Glutamatergic neuron (in vitro differentiated cells): ENCODE data around the gene ZNF296. TPM values are rescaled to one million over a fixed set of nuclear protein-coding genes. Genes with fewer than 3 reads are reported as not detected.

Experiments
- DNase-seq: peaks from one replicate; pipeline ENCODE4 v3.0.0; 2022
- H3K27ac Mint-ChIP-seq: one replicate; pipeline ENCODE4 v1.8.0; 2020; ENCODE audit warnings: mild to moderate bottlenecking, mixed read lengths, inconsistent platforms; ENCODE audit not compliant: unreplicated experiment
- H3K27me3 Mint-ChIP-seq: one replicate; pipeline ENCODE4 v1.8.0; 2020; ENCODE audit warnings: mild to moderate bottlenecking, moderate library complexity, mixed read lengths, inconsistent platforms; ENCODE audit not compliant: unreplicated experiment
- H3K36me3 Mint-ChIP-seq: one replicate; pipeline ENCODE4 v1.8.0; 2020; ENCODE audit warnings: mild to moderate bottlenecking, mixed read lengths, inconsistent platforms; ENCODE audit not compliant: unreplicated experiment
- H3K4me1 Mint-ChIP-seq: one replicate; pipeline ENCODE4 v1.8.0; 2020; ENCODE audit warnings: mild to moderate bottlenecking, low read depth, mixed read lengths, inconsistent platforms; ENCODE audit not compliant: unreplicated experiment
- H3K4me3 Mint-ChIP-seq: one replicate; pipeline ENCODE4 v1.8.0; 2020; ENCODE audit warnings: mild to moderate bottlenecking, mixed read lengths, inconsistent platforms; ENCODE audit not compliant: unreplicated experiment
- H3K9me3 Mint-ChIP-seq: one replicate; pipeline ENCODE4 v1.8.0; 2020; ENCODE audit warnings: mild to moderate bottlenecking, moderate library complexity, mixed read lengths, inconsistent platforms; ENCODE audit not compliant: unreplicated experiment
- total RNA-seq: library from RNA; stranded (reverse); fragmentation: NEBNext Ultra II Directional; extraction: Animal tissue kit (Norgen Biotek cat#: 25700); gene quantifications from one replicate; pipeline ENCODE4 v1.2.1, GENCODE V29; 2021; ENCODE audit not compliant: unreplicated experiment
- TF ChIP-seq, protein P1 (sequence below): fragments of 200-600 bp; sonication (generic); IDR thresholded peaks from one replicate; pipeline ENCODE4 v1.5.0; 2021; ENCODE audit not compliant: partially characterized antibody, unreplicated experiment

The ZNF296 gene
- total RNA-seq, 1 donor from 2014 or later: 6.3 TPM

DNA sequence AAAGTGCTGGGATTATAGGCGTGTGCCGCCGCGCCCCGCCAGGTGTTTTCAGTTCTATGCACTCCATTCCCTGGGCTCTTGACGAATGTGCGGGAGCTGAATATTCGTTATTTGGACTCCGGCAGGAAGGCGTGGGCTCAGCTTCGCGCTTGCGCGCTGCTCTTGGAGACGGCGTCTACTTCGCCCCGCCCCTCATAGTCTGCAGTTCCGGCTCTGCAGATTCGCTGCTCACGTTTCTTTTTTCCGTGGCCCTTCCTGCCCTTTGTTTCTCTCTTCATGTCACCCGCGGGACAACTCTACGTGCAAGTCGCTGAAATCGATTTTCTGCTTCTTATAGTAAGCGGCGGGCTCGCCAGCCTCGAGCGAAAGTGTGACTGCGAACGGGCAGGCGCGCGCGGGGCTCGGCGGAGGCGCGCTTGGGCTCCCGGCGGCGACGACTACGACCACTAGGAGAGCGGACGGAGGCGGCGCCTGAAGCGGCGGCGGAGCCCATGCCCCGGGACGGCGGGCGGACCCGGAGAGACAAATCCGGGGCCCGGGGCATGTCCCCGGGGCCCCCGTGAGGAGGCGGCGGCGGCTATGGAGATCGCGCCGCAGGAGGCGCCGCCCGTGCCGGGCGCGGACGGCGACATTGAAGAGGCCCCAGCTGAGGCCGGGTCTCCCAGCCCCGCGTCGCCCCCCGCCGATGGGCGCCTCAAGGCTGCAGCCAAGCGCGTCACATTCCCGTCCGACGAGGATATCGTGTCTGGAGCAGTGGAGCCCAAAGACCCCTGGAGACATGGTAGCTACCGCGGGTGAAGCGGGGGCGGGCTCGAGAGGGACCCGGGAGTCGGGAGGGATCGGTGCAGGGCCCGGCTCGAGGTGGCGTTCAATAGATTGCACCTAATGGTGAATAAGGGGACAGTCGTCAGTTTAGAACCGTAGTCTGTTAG lies 16.7 kb upstream of the ZNF296 start, which contains the start of gene PPP1R37:
Gene PPP1R37 (plus strand): TSS at position 433 of the 932 bp plus-strand sequence. CDS start 147 bp downstream, at position 580.
- peaks cover 34% of the 10 kb centered on the region for H3K4me1 Mint-ChIP-seq
- TF ChIP-seq, protein P1, sequence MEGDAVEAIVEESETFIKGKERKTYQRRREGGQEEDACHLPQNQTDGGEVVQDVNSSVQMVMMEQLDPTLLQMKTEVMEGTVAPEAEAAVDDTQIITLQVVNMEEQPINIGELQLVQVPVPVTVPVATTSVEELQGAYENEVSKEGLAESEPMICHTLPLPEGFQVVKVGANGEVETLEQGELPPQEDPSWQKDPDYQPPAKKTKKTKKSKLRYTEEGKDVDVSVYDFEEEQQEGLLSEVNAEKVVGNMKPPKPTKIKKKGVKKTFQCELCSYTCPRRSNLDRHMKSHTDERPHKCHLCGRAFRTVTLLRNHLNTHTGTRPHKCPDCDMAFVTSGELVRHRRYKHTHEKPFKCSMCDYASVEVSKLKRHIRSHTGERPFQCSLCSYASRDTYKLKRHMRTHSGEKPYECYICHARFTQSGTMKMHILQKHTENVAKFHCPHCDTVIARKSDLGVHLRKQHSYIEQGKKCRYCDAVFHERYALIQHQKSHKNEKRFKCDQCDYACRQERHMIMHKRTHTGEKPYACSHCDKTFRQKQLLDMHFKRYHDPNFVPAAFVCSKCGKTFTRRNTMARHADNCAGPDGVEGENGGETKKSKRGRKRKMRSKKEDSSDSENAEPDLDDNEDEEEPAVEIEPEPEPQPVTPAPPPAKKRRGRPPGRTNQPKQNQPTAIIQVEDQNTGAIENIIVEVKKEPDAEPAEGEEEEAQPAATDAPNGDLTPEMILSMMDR: no peak
- H3K4me3 Mint-ChIP-seq: peak within 1 kb of the TSS; percentile 98

DNA sequence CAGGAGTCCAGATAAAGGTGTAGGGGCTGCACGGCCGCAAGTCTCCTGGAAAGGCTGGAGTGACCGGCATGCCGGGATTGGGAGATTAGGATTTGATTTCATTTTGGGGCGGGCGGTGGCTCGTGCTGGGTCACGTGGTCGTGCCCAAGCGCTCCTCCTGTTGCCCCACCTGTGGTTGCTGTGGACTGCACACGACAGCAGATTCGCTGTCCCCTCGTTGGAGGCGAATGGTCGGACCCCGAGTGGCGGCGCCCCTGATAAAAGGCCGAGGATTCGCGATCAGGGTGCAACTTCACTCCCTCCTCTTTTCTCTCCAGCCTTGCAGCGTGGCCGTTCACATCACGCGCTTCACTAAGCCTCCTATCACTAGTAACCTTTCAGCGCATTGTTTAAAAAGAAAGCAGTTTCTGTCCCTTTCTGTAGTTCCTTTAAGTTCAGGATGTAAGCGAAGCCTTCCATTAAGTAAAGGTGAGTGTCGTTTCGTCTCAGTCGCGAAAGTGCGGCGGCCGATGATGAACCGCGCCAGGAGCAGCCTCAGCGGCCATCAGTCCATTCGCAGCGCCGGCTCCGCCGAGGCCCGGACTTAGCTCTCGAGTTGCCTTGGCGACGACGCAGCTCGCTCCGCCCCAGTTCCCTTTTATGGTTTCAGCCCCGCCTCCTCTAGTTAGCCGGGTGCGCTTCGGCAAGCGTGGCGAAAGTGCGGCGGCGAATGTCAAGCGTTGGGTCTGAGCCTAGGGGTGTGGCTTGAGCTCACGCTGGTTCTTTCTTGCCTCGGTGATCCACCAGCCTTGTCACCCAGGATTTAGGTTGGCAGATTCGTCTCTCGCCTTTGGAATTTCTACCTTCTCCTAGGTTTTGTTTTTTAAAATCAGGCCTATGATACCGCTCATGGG lies 15.0 kb upstream of the ZNF296 start:
- Mint-ChIP-seq H3K4me1 (peaks cover 22% of the 10 kb centered on the region), H3K4me3 (peak overlapping the region; percentile 92), H3K27ac (peak overlapping the region; percentile 99), H3K27me3 (peaks cover 9% of the 10 kb centered on the region), H3K9me3 (peaks cover 17% of the 10 kb centered on the region), H3K36me3 (no peaks in the 10 kb centered on the region)
- DNase-seq: peak; percentile 99
- TF ChIP-seq, protein P1: no peak

More for the DNA sequence above, 16.7 kb upstream of the ZNF296 start, which contains the start of gene PPP1R37:
- no peaks in the 10 kb centered on the region for H3K36me3 Mint-ChIP-seq
- peak within 1 kb of the TSS; percentile 99 for H3K27ac Mint-ChIP-seq
- peak; percentile 92 for DNase-seq
- peaks cover 12% of the 10 kb centered on the region for H3K27me3 Mint-ChIP-seq
- peaks cover 20% of the 10 kb centered on the region for H3K9me3 Mint-ChIP-seq

DNA sequence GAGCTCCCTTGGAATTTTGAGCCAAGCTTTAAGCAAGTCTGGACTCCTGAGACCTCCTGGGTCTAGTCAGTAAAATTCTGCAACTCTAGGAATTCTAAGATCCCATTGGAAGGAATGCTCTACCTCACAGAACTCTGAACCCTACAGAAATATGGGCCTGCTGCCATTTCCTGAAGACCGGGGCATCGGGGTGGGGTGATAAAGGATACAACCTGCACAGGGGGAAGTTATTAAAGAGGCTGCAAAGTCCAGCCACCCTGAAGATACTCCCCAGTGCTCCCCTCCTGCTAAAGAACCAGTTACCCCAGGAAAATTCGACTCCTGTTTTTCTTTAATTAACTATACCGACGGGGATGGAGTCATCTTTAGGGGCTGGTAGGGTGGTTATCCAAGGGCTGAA lies 14.3 kb upstream of the ZNF296 start:
- H3K4me1 Mint-ChIP-seq: peaks cover 18% of the 10 kb centered on the region
- peak overlapping the region; percentile 92 for H3K4me3 Mint-ChIP-seq
- peaks cover 15% of the 10 kb centered on the region for H3K9me3 Mint-ChIP-seq
- no peak overlapping the region for H3K27ac Mint-ChIP-seq
- TF ChIP-seq, protein P1: no peak
- peaks cover 9% of the 10 kb centered on the region for H3K27me3 Mint-ChIP-seq
- DNase-seq: no peak
- no peaks in the 10 kb centered on the region for H3K36me3 Mint-ChIP-seq

DNA sequence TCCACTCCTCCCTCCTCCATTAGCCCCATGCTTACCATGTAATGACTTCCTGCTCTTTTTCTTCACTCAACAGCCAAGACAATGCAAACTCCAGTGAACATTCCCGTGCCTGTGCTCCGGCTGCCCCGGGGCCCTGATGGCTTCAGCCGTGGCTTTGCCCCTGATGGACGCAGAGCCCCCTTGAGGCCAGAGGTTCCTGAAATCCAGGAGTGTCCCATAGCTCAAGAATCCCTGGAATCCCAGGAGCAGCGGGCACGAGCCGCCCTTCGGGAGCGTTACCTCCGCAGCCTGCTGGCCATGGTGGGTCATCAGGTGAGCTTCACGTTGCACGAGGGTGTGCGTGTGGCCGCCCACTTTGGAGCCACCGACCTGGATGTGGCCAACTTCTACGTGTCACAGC lies 13.8 kb upstream of the ZNF296 start:
- no peak overlapping the region for H3K4me3 Mint-ChIP-seq
- TF ChIP-seq, protein P1: no peak
- H3K27ac Mint-ChIP-seq: no peak overlapping the region
- H3K36me3 Mint-ChIP-seq: no peaks in the 10 kb centered on the region
- peaks cover 18% of the 10 kb centered on the region for H3K4me1 Mint-ChIP-seq
- DNase-seq: no peak
- peaks cover 9% of the 10 kb centered on the region for H3K27me3 Mint-ChIP-seq
- peaks cover 15% of the 10 kb centered on the region for H3K9me3 Mint-ChIP-seq
